ENCODE measurements around the gene THSD7B.

The THSD7B gene

GRCh38 chr2:137700681-137701080 is 935.3 kb downstream of the THSD7B start:
- no peaks in the 10 kb centered on the region for H3K79me2 ChIP-seq
- TF ChIP-seq, protein P1, sequence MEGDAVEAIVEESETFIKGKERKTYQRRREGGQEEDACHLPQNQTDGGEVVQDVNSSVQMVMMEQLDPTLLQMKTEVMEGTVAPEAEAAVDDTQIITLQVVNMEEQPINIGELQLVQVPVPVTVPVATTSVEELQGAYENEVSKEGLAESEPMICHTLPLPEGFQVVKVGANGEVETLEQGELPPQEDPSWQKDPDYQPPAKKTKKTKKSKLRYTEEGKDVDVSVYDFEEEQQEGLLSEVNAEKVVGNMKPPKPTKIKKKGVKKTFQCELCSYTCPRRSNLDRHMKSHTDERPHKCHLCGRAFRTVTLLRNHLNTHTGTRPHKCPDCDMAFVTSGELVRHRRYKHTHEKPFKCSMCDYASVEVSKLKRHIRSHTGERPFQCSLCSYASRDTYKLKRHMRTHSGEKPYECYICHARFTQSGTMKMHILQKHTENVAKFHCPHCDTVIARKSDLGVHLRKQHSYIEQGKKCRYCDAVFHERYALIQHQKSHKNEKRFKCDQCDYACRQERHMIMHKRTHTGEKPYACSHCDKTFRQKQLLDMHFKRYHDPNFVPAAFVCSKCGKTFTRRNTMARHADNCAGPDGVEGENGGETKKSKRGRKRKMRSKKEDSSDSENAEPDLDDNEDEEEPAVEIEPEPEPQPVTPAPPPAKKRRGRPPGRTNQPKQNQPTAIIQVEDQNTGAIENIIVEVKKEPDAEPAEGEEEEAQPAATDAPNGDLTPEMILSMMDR (IDR thresholded peaks at IDR 0.05), result no peak
- H3K4me3 ChIP-seq (ENCODE audit: low read depth, low read length), result no peak overlapping the region
- no peaks in the 10 kb centered on the region for H3K27me3 ChIP-seq (ENCODE audit: control insufficient read depth, insufficient read depth, low read length)
- no peaks in the 10 kb centered on the region for H3K9me3 ChIP-seq (ENCODE audit: control insufficient read depth, low read length)
- H3K36me3 ChIP-seq (ENCODE audit: control insufficient read depth, insufficient read depth, low read length), result no peaks in the 10 kb centered on the region
- H3K4me2 ChIP-seq (ENCODE audit: low read length), result no peak overlapping the region
- no peak overlapping the region for H2AFZ ChIP-seq
- no peak overlapping the region for H3K9ac ChIP-seq
- H3K4me1 ChIP-seq, result no peaks in the 10 kb centered on the region
- H3K27ac ChIP-seq, result no peak overlapping the region

DNA sequence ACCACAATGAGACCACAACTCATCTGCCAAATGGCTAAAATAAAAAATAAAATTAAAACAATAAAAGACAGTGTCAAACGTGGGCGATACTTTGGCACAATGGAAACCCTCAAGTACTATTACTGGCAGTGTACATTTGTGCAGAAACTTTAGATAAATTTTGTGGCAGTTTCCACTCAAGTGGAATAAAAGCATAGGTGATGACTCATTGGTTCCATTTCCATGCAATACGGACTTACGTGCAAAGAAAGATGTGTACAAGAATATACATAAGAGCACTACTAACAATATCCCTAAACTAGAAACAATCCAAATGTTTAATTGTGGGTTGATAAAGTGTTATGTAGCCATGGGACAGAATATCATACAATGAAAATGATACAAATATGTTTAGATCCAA is 940.0 kb downstream of the THSD7B start:
- Histone ChIP-seq H3K9ac (no peak overlapping the region), H3K4me1 (no peaks in the 10 kb centered on the region), H3K4me2 (ENCODE audit: low read length) (no peak overlapping the region), H3K4me3 (ENCODE audit: low read depth, low read length) (no peak overlapping the region), H3K9me3 (ENCODE audit: control insufficient read depth, low read length) (no peaks in the 10 kb centered on the region), H3K36me3 (ENCODE audit: control insufficient read depth, insufficient read depth, low read length) (no peaks in the 10 kb centered on the region), H3K79me2 (no peaks in the 10 kb centered on the region), H3K27me3 (ENCODE audit: control insufficient read depth, insufficient read depth, low read length) (no peaks in the 10 kb centered on the region), H3K27ac (no peak overlapping the region), H2AFZ (no peak overlapping the region)
- TF ChIP-seq, protein P1 (IDR thresholded peaks at IDR 0.05), result no peak

DNA sequence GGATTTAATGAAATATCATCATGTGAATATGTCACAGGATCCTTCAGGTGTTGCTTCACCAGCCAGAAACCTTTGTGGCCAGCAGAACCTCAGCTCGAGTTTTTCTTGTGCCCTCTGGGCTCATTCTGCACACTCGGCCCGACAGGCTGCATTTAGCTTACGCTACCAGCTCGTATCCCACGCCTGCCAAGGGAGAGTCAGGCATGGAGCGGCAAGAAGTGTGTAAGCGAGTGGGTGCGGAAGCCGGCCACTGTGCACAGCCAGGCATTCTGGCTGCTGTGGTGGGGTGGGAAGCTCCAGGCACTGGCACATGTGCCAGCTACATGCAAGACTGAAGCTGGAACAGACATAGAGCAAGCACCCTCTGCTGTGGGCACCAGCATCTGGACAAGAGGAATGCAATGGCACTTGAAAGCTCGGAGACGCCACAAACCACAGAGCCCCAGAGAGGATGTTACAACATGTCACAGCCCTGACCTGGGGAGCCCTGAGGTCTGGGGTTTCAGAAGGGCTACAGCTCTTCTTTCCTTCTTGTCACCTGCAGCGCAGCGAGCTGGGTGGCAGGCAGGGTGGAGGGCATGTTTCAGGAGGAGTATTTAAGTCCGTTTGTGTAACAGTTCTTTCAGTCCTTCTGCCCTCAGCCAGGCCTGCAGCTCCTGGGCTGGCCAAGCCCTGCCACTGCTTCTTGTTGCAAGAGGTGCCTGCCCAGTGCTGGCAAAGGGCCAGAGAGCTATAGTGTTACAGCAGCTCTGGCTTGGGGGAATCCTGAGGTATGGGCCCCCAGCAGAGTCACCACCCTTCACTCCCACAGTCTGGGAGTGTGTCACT is 941.7 kb downstream of the THSD7B start:
- no peaks in the 10 kb centered on the region for H3K79me2 ChIP-seq
- H3K9me3 ChIP-seq (ENCODE audit: control insufficient read depth, low read length), result no peaks in the 10 kb centered on the region

GRCh38 chr2:137708311-137708710 is 943.0 kb downstream of the THSD7B start:
- TF ChIP-seq, protein P1 (IDR thresholded peaks at IDR 0.05), result no peak
- Histone ChIP-seq H3K4me3 (ENCODE audit: low read depth, low read length) (no peak overlapping the region), H3K9ac (no peak overlapping the region), H3K27ac (no peak overlapping the region), H3K4me1 (no peaks in the 10 kb centered on the region), H3K9me3 (ENCODE audit: control insufficient read depth, low read length) (no peaks in the 10 kb centered on the region), H3K4me2 (ENCODE audit: low read length) (no peak overlapping the region), H2AFZ (no peak overlapping the region), H3K36me3 (ENCODE audit: control insufficient read depth, insufficient read depth, low read length) (no peaks in the 10 kb centered on the region), H3K79me2 (no peaks in the 10 kb centered on the region), H3K27me3 (ENCODE audit: control insufficient read depth, insufficient read depth, low read length) (no peaks in the 10 kb centered on the region)

More for the DNA sequence above, 941.7 kb downstream of the THSD7B start:
- Histone ChIP-seq H3K4me1 (no peaks in the 10 kb centered on the region), H3K27me3 (ENCODE audit: control insufficient read depth, insufficient read depth, low read length) (no peaks in the 10 kb centered on the region), H3K27ac (no peak overlapping the region), H3K4me3 (ENCODE audit: low read depth, low read length) (no peak overlapping the region), H3K4me2 (ENCODE audit: low read length) (no peak overlapping the region), H3K36me3 (ENCODE audit: control insufficient read depth, insufficient read depth, low read length) (no peaks in the 10 kb centered on the region), H2AFZ (no peak overlapping the region), H3K9ac (no peak overlapping the region)
- TF ChIP-seq, protein P1 (IDR thresholded peaks at IDR 0.05), result no peak

DNA sequence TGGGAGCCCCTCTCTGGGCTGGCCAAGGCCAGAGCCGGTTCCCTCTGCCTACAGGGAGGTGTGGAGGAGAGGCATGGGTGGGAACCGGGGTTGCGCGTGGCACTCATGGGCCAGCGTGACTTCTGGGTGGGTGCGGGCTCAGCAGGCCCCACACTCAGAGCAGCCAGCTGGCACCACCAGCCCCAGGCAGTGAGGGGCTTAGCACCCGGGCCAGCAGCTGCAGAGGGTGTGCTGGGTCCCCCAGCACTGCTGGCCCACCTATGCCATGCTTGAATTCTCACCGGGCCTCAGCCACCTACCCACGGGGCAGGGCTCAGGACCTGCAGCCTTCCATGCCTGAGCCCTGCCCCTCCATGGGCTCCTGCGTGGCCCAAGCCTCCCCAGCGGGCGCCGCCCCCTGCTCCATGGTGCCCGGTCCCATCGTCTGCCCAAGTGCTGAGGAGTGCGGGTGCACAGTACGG is 950.4 kb downstream of the THSD7B start:
- H3K4me1 ChIP-seq, result no peaks in the 10 kb centered on the region
- no peak overlapping the region for H3K4me3 ChIP-seq (ENCODE audit: low read depth, low read length)
- no peak overlapping the region for H3K4me2 ChIP-seq (ENCODE audit: low read length)
- no peak overlapping the region for H3K27ac ChIP-seq
- H3K36me3 ChIP-seq (ENCODE audit: control insufficient read depth, insufficient read depth, low read length), result no peaks in the 10 kb centered on the region
- no peaks in the 10 kb centered on the region for H3K9me3 ChIP-seq (ENCODE audit: control insufficient read depth, low read length)
- no peaks in the 10 kb centered on the region for H3K79me2 ChIP-seq
- H2AFZ ChIP-seq, result no peak overlapping the region
- no peaks in the 10 kb centered on the region for H3K27me3 ChIP-seq (ENCODE audit: control insufficient read depth, insufficient read depth, low read length)
- TF ChIP-seq, protein P1 (IDR thresholded peaks at IDR 0.05), result no peak
- no peak overlapping the region for H3K9ac ChIP-seq
